ENCODE measurements around the gene SALL4. TPM values are rescaled to one million over a fixed set of nuclear protein-coding genes. Genes with fewer than 3 reads are reported as not detected.
A peak's percentile ranks its signal among the peaks of the same experiment; 100 is the strongest.
"Not testable (repeated sequence)": the region's sequence is repeated elsewhere in the genome, so short reads cannot be mapped to it uniquely, and the experiment has no call there.

The SALL4 gene
- total and polyA plus RNA-seq, 5 donors from 2014 or later: not detected

DNA sequence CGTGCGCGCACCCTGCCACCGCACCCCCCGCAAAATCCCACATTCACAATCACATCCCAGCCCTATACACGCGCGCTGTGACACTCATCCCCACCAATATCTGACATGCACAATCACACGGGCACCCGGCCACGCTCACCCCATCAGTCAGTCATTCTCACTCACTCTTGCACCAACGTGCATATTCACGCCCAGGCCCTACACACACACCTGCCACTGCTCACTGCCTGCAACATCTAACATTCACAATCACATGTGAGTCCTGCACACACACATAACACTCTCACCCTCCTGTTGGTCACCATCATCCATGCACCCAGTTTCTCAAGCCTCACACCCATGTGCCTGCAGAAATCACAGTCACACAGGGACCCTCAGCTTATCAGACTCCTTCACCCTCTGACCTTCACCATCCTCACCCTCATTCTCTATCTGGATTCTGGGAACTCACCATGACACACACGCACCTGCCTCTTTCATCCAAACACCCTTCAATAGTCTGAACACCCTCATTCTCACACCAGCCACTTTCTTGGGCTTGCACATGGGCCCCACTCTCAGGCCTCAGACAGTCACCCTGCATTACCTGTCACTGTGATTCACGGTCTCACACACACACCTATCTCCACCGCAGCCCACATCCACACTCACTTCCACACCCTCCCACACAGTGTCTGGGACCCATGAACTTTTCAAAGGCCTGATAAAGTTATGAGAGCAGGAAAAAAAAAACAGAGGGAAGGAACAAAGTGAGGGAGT is 33.4 kb downstream of the SALL4 start:
- peaks cover 0 to 7% (median 0%) of the 10 kb centered on the region in 7 donors for H3K9me3 Mint-ChIP-seq
- Histone ChIP-seq H3K27ac (ENCODE audit: insufficient read depth, low read length, poor library complexity, severe bottlenecking) (no peak overlapping the region), H3K4me3 (ENCODE audit: low read depth, low read length) (no peak overlapping the region), H3K27me3 (ENCODE audit: control insufficient read depth, insufficient read depth, low read length) (peaks cover 10% of the 10 kb centered on the region), H3K4me1 (ENCODE audit: control insufficient read depth, insufficient read depth, low read length, poor library complexity, severe bottlenecking) (peaks cover 4% of the 10 kb centered on the region), H3K36me3 (ENCODE audit: control insufficient read depth, insufficient read depth, low read length) (no peaks in the 10 kb centered on the region), H3K9me3 (ENCODE audit: control insufficient read depth in 2 of 2, low read length in 2 of 2) (no peaks in the 10 kb centered on the region)
- peak overlapping the region in 1 of 3 donors; percentile 22 for H3K27ac Mint-ChIP-seq
- H3K36me3 Mint-ChIP-seq: peaks cover 6% of the 10 kb centered on the region
- DNase-seq (no peak), ATAC-seq (ENCODE audit: low read depth in 2 of 2) (no peak)
- peaks cover 0 to 11% (median 5%) of the 10 kb centered on the region in 4 donors for H3K4me1 Mint-ChIP-seq
- peak overlapping the region in 2 of 4 donors; percentile 62 to 82 for H3K4me3 Mint-ChIP-seq
- peaks cover 39% of the 10 kb centered on the region for H3K27me3 Mint-ChIP-seq

DNA sequence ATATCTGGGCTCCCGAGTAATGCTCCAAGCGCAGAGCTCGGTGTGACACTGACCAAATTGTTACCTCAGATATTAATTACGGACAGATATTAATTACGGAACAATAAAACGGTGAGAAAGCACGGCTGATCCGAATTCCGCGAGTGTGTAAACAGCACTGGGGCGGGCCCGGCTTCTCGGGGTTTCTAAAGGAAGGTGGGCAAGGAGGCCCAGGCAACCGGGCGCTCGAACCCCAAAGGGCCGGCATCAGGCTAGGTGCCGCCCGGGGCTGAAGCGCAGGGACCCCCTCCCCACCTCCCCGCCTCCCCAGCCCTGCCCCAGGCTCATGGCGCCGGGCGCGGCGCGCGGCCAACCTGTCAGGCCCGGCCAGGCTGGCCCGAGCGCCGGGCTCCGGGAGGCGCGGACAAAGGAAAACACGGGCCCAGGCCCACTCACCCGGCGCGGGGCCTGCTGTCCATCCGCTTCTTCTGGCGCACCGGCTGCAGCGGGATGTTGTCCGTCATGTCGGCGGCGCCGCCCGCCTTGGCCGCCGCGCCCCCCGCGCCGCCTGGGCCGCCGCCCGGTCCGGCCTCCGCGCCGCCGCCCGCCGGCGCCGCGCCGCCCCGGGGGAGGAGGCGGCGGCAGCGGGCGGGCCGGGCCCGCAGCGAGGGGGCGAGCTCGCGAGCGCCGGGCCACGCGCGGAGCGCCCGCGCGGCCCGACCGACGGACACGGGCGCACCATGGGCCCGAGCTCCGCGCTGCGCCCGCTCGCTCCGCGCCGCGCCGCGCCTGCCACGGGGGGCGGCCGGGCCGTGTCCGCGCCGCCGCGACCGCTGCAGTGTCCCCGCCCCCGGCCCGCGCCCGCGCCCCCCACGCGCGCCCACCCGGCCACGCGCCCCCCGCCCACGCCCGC is 34.2 kb downstream of the SALL4 start, which contains the start of gene ATP9A:
Gene ATP9A (minus strand): TSS at position 524 of the 892 bp plus-strand sequence. CDS start 21 bp downstream, at position 503.
- no peak within 1 kb of the TSS for H3K4me3 ChIP-seq (ENCODE audit: low read depth, low read length)
- Mint-ChIP-seq H3K9me3 (peaks cover 0 to 7% (median 0%) of the 10 kb centered on the region in 7 donors), H3K36me3 (peaks cover 6% of the 10 kb centered on the region), H3K27me3 (peaks cover 39% of the 10 kb centered on the region), H3K4me3 (peak within 1 kb of the TSS in 2 of 4 donors; percentile 62 to 82), H3K27ac (peak within 1 kb of the TSS in 1 of 3 donors; percentile 22), H3K4me1 (peaks cover 0 to 11% (median 5%) of the 10 kb centered on the region in 4 donors)
- no peak within 1 kb of the TSS for H3K27ac ChIP-seq (ENCODE audit: insufficient read depth, low read length, poor library complexity, severe bottlenecking)
- peaks cover 4% of the 10 kb centered on the region for H3K4me1 ChIP-seq (ENCODE audit: control insufficient read depth, insufficient read depth, low read length, poor library complexity, severe bottlenecking)
- no peak for ATAC-seq (ENCODE audit: low read depth in 2 of 2)
- peaks cover 10% of the 10 kb centered on the region for H3K27me3 ChIP-seq (ENCODE audit: control insufficient read depth, insufficient read depth, low read length)
- no peaks in the 10 kb centered on the region for H3K9me3 ChIP-seq (ENCODE audit: control insufficient read depth in 2 of 2, low read length in 2 of 2)
- no peaks in the 10 kb centered on the region for H3K36me3 ChIP-seq (ENCODE audit: control insufficient read depth, insufficient read depth, low read length)
- no peak for DNase-seq

DNA sequence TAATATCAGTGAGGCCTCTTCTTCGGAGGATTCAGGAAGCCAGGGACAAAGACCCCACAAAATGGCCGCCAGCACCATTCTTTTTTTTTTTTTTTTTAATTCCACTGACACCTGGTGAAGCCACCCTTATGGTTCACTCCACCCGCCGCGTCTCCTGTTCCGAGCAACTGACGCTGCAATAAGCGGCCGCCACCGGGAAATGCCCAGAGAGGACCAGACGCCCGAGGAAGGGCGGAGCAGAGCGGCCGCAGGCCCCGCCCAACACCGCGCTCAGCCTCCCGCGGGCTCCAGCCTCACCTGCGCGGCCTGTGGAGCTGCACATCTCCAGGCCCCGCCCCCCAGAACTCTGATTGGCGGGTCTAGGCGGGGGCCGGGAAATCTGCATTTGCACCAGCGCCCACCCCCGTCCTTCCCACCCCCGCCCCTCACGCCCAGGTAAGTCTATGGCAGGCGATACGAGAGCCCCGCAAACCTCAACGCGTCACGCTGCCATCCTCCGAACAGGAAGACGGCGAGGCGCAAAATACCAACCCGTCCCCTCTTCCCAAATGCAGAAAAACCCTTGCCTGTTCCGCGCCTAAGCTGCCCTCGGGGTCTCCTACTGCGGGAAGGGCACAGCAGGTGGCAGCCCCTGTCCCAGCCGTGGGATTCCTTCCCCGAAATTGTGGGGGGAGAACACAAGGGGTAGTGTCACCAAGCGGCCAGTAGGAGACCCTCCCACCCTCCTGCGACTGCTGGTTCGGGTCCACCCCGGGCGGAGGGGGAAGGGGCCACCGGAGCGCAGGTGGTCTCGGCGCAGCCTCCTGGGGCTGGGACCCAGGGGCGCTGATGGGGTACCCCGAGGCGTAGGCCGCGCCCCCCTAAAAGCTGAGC is 35.1 kb downstream of the SALL4 start:
- Histone ChIP-seq H3K4me3 (ENCODE audit: low read depth, low read length) (no peak overlapping the region), H3K9me3 (ENCODE audit: control insufficient read depth in 2 of 2, low read length in 2 of 2) (no peaks in the 10 kb centered on the region), H3K36me3 (ENCODE audit: control insufficient read depth, insufficient read depth, low read length) (no peaks in the 10 kb centered on the region), H3K4me1 (ENCODE audit: control insufficient read depth, insufficient read depth, low read length, poor library complexity, severe bottlenecking) (peaks cover 4% of the 10 kb centered on the region), H3K27me3 (ENCODE audit: control insufficient read depth, insufficient read depth, low read length) (peaks cover 10% of the 10 kb centered on the region), H3K27ac (ENCODE audit: insufficient read depth, low read length, poor library complexity, severe bottlenecking) (no peak overlapping the region)
- no peak overlapping the region for H3K27ac Mint-ChIP-seq
- H3K27me3 Mint-ChIP-seq: peaks cover 39% of the 10 kb centered on the region
- H3K4me3 Mint-ChIP-seq: peak overlapping the region in 2 of 4 donors; percentile 29 to 73
- ATAC-seq (ENCODE audit: low read depth in 2 of 2) (peak in 1 of 2 donors; percentile 28), DNase-seq (peak in 1 of 3 donors; percentile 40)
- H3K4me1 Mint-ChIP-seq: peaks cover 0 to 11% (median 5%) of the 10 kb centered on the region in 4 donors
- peaks cover 0 to 7% (median 0%) of the 10 kb centered on the region in 7 donors for H3K9me3 Mint-ChIP-seq
- H3K36me3 Mint-ChIP-seq: peaks cover 6% of the 10 kb centered on the region

DNA sequence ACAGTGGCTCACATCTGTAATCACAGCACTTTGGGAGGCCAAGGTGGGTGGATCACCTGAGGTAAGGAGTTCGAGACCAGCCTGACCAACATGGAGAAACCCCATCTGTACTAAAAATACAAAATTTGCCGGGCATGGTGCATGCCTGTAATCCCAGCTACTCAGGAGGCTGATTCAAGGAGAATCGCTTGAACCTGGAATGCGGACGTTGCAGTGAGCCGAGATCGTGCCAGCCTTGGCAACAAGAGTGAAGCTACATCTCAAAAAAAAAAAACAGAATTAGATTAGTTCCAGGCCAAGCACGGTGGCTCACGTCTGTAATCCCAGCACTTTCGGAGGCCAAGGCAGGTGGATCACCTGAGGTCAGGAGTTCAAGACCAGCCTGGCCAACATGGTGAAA is 36.9 kb downstream of the SALL4 start:
- H3K36me3 Mint-ChIP-seq; H3K36me3 ChIP-seq (ENCODE audit: control insufficient read depth, insufficient read depth, low read length); ATAC-seq (ENCODE audit: low read depth in 2 of 2); H3K4me1 ChIP-seq (ENCODE audit: control insufficient read depth, insufficient read depth, low read length, poor library complexity, severe bottlenecking); H3K27ac Mint-ChIP-seq; H3K4me3 ChIP-seq (ENCODE audit: low read depth, low read length); H3K9me3 ChIP-seq (ENCODE audit: control insufficient read depth in 2 of 2, low read length in 2 of 2); H3K27ac ChIP-seq (ENCODE audit: insufficient read depth, low read length, poor library complexity, severe bottlenecking); H3K4me3 Mint-ChIP-seq; DNase-seq; H3K9me3 Mint-ChIP-seq: not testable (repeated sequence)
- Mint-ChIP-seq H3K4me1 (peaks cover 0 to 11% (median 5%) of the 10 kb centered on the region in 4 donors), H3K27me3 (peaks cover 39% of the 10 kb centered on the region)
- peaks cover 10% of the 10 kb centered on the region for H3K27me3 ChIP-seq (ENCODE audit: control insufficient read depth, insufficient read depth, low read length)

DNA sequence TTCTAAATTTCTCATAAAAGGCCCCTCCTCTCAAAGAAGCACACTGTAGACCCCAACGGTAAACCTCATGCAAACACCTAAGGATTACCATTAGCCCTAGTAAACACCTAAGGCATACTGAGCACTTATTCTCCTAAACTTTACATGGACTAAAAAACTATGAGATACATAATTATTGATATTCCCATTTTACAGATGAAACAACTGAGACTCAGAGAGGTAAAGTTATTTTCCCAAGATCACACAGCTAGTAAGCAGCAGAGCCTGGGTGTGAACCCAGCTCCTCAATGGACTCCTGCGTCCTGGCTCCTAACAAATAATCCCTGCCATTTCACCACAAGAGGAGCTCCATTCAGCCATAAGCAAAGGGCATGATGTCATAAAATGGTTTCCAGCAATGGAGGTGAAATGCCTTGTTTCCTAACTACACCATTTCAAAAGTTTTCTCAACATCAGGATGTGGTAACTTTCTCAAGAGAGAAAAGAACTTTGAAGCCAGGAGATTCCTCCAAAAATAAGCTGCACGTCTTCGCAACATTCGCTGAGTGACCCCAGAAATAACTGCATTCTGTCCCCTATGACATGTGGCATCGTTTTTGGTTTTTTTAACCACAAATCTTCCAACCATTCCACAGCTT is 38.2 kb downstream of the SALL4 start:
- H3K4me1 Mint-ChIP-seq: peaks cover 0 to 8% (median 4%) of the 10 kb centered on the region in 4 donors
- H3K4me3 ChIP-seq (ENCODE audit: low read depth, low read length): no peak overlapping the region
- H3K9me3 Mint-ChIP-seq: peaks cover 0 to 4% (median 0%) of the 10 kb centered on the region in 7 donors
- H3K27ac ChIP-seq (ENCODE audit: insufficient read depth, low read length, poor library complexity, severe bottlenecking): no peak overlapping the region
- H3K36me3 ChIP-seq (ENCODE audit: control insufficient read depth, insufficient read depth, low read length): no peaks in the 10 kb centered on the region
- DNase-seq (no peak), ATAC-seq (ENCODE audit: low read depth in 2 of 2) (no peak)
- peaks cover 5% of the 10 kb centered on the region for H3K36me3 Mint-ChIP-seq
- H3K9me3 ChIP-seq (ENCODE audit: control insufficient read depth in 2 of 2, low read length in 2 of 2): no peaks in the 10 kb centered on the region
- H3K4me3 Mint-ChIP-seq: no peak overlapping the region
- peaks cover 4% of the 10 kb centered on the region for H3K4me1 ChIP-seq (ENCODE audit: control insufficient read depth, insufficient read depth, low read length, poor library complexity, severe bottlenecking)
- H3K27me3 ChIP-seq (ENCODE audit: control insufficient read depth, insufficient read depth, low read length): peaks cover 10% of the 10 kb centered on the region
- H3K27me3 Mint-ChIP-seq: peaks cover 29% of the 10 kb centered on the region
- H3K27ac Mint-ChIP-seq: no peak overlapping the region

DNA sequence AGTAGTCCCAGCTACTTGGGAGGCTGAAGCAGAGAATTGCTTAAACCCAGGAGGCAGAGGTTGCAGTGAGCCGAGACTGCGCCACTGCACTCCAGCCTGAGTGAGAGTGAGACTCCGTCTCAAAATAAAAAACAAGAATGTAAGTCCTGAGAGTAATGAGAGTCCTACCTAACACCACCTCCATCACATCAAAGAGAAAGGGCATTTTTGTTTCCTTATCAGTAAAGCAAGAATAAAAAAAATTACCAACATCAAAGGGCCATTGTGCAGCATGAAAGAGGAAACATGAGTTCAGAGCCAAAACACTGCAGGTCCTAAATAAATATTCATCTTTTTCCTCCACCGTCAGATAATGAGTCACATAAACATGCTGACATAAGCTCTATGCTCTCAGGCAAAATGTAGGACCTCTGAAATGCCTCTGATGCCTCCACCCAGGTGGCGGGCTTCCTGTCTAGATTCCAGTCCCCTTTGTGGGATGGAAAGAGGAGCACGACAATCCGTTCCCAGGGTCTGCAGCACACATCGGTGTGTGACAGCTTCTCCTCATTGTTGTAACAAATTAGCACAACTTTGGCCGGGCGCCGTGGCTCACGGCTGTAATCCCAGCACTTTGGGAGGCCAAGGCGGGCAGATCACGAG is 41.3 kb downstream of the SALL4 start:
- Mint-ChIP-seq H3K4me3 (no peak overlapping the region), H3K9me3 (peaks cover 0 to 2% (median 0%) of the 10 kb centered on the region in 7 donors), H3K36me3 (no peaks in the 10 kb centered on the region), H3K27me3 (peaks cover 13% of the 10 kb centered on the region), H3K27ac (no peak overlapping the region), H3K4me1 (no peaks in the 10 kb centered on the region)
- no peak for DNase-seq
- Histone ChIP-seq H3K4me1 (ENCODE audit: control insufficient read depth, insufficient read depth, low read length, poor library complexity, severe bottlenecking) (no peaks in the 10 kb centered on the region), H3K27me3 (ENCODE audit: control insufficient read depth, insufficient read depth, low read length) (peaks cover 3% of the 10 kb centered on the region), H3K4me3 (ENCODE audit: low read depth, low read length) (no peak overlapping the region), H3K27ac (ENCODE audit: insufficient read depth, low read length, poor library complexity, severe bottlenecking) (no peak overlapping the region), H3K9me3 (ENCODE audit: control insufficient read depth in 2 of 2, low read length in 2 of 2) (no peaks in the 10 kb centered on the region), H3K36me3 (ENCODE audit: control insufficient read depth, insufficient read depth, low read length) (no peaks in the 10 kb centered on the region)
- ATAC-seq (ENCODE audit: low read depth in 2 of 2): no peak
